Testis (tissue), 3 donors: ENCODE measurements around the gene TCERG1L. TPM values are rescaled to one million over a fixed set of nuclear protein-coding genes. Genes with fewer than 3 reads are reported as not detected.

Source experiments
- DNase-seq: peaks from one replicate; pipeline ENCODE4 v3.0.0-alpha.2; 2019
- H3K27ac ChIP-seq, 2 donors: fragments of 200-600 bp; sonication (generic); one replicate each; pipeline ENCODE4 v1.5.1; 2019
- H3K27me3 ChIP-seq: fragments of 200-600 bp; sonication (generic); one replicate; pipeline ENCODE4 v1.5.1; 2019
- H3K36me3 ChIP-seq: fragments of 200-600 bp; sonication (generic); one replicate; pipeline ENCODE4 v1.5.1; 2017; ENCODE audit warnings: low read depth; ENCODE audit errors: missing control alignments
- H3K4me1 ChIP-seq: fragments of 200-600 bp; sonication (generic); one replicate; pipeline ENCODE4 v1.5.1; 2019
- H3K4me3 ChIP-seq, 2 donors: fragments of 200-600 bp; sonication (generic); one replicate each; pipeline ENCODE4 v1.5.1; 2017 to 2019
- H3K9me3 ChIP-seq: fragments of 200-600 bp; sonication (generic); one replicate; pipeline ENCODE4 v1.5.1; 2017
- CTCF ChIP-seq, 3 experiments: fragments of 450-650 bp in 2 of 3; fragments of 200-600 bp in 1 of 3; sonication (generic) in 1 of 3; IDR thresholded peaks; one replicate each; pipeline ENCODE4 v1.5.1; 2016 to 2019; ENCODE audit warnings: antibody characterized with exemption in 3 of 3, mild to moderate bottlenecking in 2 of 3, moderate library complexity in 1 of 3
- POLR2A ChIP-seq: fragments of 450-650 bp; IDR thresholded peaks from one replicate; pipeline ENCODE4 v1.6.1; 2017; ENCODE audit warnings: antibody characterized with exemption, mild to moderate bottlenecking, moderate library complexity
- WGBS, 2 donors: methylation state at CpG; one replicate each; pipeline ENCODE4 v1.1.5; 2018; 5-methylcytosine and 5-hydroxymethylcytosine counted together
- intact Hi-C: fragments of 100-400 bp; cut with DNase I; formaldehyde crosslinking; loops from one replicate; pipeline ENCODE4 v1.15.1; 2023; ENCODE audit warnings: low total_unique reads
- polyA plus RNA-seq: library from polyadenylated mRNA; stranded (reverse); fragments of 350-450 nt; fragmentation: Illumina TruSeq; extraction: RNeasy Lipid Tissue Mini Kit (QIAGEN cat#74804); gene quantifications from one replicate; pipeline ENCODE4 v1.2.3, GENCODE V29; 2014; ENCODE audit warnings: low read depth, low replicate concordance; ENCODE audit not compliant: insufficient read depth
- total RNA-seq, 2 donors: library from RNA; depleted of rRNA; stranded (reverse); fragments of >200 nt; gene quantifications; one replicate each; pipeline ENCODE4 v1.2.3, GENCODE V29; 2016

TCERG1L gene
- total and polyA plus RNA-seq, 3 donors from 2014 or later, result 3.0 to 8.3 (median 7.7) TPM

- no peaks in the 10 kb centered on the region for H3K27me3 ChIP-seq
- intact Hi-C loops, result no loop called here
- 84 to 85% methylated on average over 10 of the region's 10 CpGs for WGBS, 2 donors
- H3K27ac ChIP-seq, result no peak overlapping the region
- no peak for TF ChIP-seq CTCF (IDR thresholded peaks at IDR 0.05)
- no peak for TF ChIP-seq POLR2A
- no peaks in the 10 kb centered on the region for H3K9me3 ChIP-seq
- no peak for DNase-seq
- no peaks in the 10 kb centered on the region for H3K36me3 ChIP-seq
- no peak overlapping the region for H3K4me3 ChIP-seq
- no peaks in the 10 kb centered on the region for H3K4me1 ChIP-seq
Observed at GRCh38 chr10:131050162-131050766, 261.3 kb downstream of the TCERG1L start.

- Histone ChIP-seq H3K4me3 (no peak overlapping the region), H3K27ac (no peak overlapping the region), H3K4me1 (no peaks in the 10 kb centered on the region), H3K36me3 (no peaks in the 10 kb centered on the region), H3K27me3 (no peaks in the 10 kb centered on the region), H3K9me3 (no peaks in the 10 kb centered on the region)
- intact Hi-C loops, result no loop called here
- TF ChIP-seq CTCF (IDR thresholded peaks at IDR 0.05), result no peak
- TF ChIP-seq POLR2A, result no peak
- DNase-seq, result no peak
- WGBS, 2 donors, result 57 to 63% methylated on average over 3 of the region's 3 CpGs
Observed at GRCh38 chr10:131049016-131049415, 262.5 kb downstream of the TCERG1L start.

GRCh38 chr10:131048606-131049005 is 262.9 kb downstream of the TCERG1L start:
- Histone ChIP-seq H3K27me3 (no peaks in the 10 kb centered on the region), H3K27ac (no peak overlapping the region), H3K4me3 (no peak overlapping the region), H3K9me3 (no peaks in the 10 kb centered on the region), H3K36me3 (no peaks in the 10 kb centered on the region), H3K4me1 (peaks cover 1% of the 10 kb centered on the region)
- DNase-seq, result no peak
- intact Hi-C loops, result no loop called here
- TF ChIP-seq CTCF (IDR thresholded peaks at IDR 0.05) (no peak), POLR2A (no peak)
- WGBS, 2 donors, result 43 to 50% methylated on average over 12 of the region's 12 CpGs

DNA sequence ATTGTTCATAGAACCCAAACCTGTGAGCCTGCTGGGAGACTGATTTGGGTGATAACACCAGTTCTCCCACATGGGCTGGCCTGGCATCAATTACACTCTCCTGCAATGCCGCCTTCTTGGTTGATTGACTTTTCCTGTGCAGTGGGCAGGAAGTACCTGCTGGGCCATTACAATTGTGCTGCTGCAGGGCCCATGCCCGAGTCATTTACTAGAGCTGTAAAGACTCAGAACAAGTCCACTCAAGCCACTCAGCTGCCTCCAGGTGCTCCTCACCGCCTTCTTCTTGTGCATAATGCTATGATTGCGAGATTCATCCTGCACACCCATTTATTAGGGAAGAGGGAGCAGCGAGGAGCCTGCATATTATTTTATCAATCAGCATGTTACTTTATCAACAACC is 264.0 kb downstream of the TCERG1L start:
- TF ChIP-seq POLR2A, result no peak
- no peak for TF ChIP-seq CTCF (IDR thresholded peaks at IDR 0.05)
- H3K36me3 ChIP-seq, result no peaks in the 10 kb centered on the region
- intact Hi-C loops, result no loop called here
- no peak for DNase-seq
- no peak overlapping the region for H3K27ac ChIP-seq
- WGBS, 2 donors, result 61 to 85% methylated on average over 5 of the region's 5 CpGs
- peaks cover 6% of the 10 kb centered on the region for H3K4me1 ChIP-seq
- H3K27me3 ChIP-seq, result no peaks in the 10 kb centered on the region
- H3K4me3 ChIP-seq, result no peak overlapping the region
- H3K9me3 ChIP-seq, result no peaks in the 10 kb centered on the region

DNA sequence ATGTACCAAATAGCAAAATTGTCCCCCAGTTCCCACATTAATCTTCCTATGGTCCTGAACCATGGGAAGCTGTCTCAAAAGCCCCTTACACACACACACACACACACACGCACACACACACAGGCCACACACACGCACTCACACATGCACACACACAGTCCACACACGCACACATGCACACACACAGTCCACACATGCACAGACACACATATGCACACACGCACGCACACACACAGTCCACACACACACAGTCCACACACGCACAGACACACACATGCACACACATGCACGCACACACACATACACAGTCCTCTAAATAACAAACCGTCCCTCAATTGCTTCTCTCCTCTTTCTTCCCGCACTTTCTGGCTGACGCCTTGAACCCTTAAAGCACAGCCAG is 265.3 kb downstream of the TCERG1L start:
- Histone ChIP-seq H3K4me1 (peaks cover 6% of the 10 kb centered on the region), H3K9me3 (no peaks in the 10 kb centered on the region), H3K27ac (no peak overlapping the region), H3K36me3 (no peaks in the 10 kb centered on the region), H3K27me3 (no peaks in the 10 kb centered on the region), H3K4me3 (no peak overlapping the region)
- no peak for DNase-seq
- TF ChIP-seq CTCF (IDR thresholded peaks at IDR 0.05) (no peak), POLR2A (no peak)
- 81 to 90% methylated on average over 10 of the region's 10 CpGs for WGBS, 2 donors
- intact Hi-C loops, result no loop called here
